ENCODE results near the gene FUT9.

The FUT9 gene

DNA sequence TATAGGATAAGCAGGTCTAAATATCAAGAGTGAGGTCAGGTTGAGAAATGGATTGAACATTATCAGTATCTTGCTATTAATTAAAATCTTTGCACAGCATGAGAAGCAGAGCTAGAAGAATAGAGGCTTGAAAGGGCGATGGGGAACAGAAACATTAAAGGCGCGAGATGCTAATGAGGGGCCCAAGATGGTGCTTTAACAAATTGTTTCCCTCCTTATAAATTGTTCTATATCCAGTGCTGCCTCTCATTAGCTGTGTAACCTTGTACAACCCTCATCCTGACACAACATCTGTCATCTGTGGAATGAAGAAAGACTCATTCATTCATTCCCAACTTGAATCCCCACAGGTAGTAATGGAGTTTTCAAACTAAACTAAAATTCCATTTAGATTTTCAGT is 57.8 kb downstream of the FUT9 start:
- no peak for DNase-seq (ENCODE audit: low read depth in 3 of 3)

DNA sequence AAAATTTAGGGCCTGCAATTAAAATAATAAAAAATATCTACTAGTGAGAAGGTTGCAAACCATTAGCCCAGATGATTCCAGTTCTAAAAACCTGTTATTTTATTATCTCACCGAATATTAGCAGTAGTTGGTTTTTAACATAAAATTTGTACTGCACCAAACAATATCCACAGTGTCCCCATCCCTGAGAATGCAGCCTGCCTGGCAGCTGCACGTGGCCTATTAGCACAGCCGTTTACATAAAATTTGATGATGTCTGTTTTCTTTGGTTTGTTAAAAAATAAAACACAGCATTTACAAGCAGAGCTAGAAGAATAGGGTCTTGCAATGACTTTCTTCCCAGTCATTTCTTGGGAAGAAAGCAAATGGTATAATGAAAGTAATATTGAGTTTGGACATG is 58.2 kb downstream of the FUT9 start:
- DNase-seq (ENCODE audit: low read depth in 3 of 3): no peak

DNA sequence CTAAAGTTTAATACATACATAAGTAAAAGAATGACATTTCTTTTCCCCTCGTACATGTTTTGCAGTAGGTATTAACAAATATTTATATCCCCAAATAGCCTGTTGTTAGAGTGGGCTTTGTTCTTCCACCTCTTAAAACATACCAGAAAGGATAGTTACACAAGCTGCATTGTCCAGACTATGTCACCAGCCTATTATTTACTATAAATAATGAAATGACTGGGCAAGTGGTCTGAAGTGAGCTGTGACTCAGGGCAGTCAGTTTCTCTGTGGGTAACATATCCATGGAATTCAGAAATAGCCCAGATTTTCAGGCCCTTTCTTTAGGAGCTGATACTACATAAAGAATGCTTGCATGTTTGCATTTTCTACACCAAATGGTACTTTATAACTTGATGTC is 60.1 kb downstream of the FUT9 start:
- DNase-seq (ENCODE audit: low read depth in 3 of 3): no peak

DNA sequence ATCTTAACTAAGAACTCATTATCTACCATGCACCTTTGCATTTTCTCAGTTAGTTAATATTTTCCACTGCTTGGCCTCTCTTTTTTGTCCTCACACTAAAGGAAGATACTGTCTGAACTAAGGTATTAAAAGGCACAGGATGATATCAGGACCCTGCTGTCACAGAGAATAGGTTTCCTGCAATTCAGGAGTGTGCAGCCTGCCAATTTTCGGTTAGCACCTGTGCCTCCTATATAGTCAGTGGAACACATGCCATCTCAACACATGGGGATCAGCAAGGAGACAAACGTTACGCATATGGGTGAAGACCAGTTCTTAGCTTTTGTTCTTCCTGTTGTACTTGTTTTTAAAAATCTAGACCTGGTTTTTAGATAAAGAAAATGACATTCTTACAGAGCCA is 71.0 kb downstream of the FUT9 start:
- DNase-seq (ENCODE audit: low read depth in 3 of 3): no peak

GRCh38 chr6:96089173-96089572 is 73.4 kb downstream of the FUT9 start:
- DNase-seq (ENCODE audit: low read depth in 3 of 3): no peak

GRCh38 chr6:96094077-96094476 is 78.3 kb downstream of the FUT9 start:
- no peak for DNase-seq (ENCODE audit: low read depth in 3 of 3)

- no peak for DNase-seq (ENCODE audit: low read depth in 3 of 3)
Measured at GRCh38 chr6:96099069-96099468, 83.3 kb downstream of the FUT9 start.

DNA sequence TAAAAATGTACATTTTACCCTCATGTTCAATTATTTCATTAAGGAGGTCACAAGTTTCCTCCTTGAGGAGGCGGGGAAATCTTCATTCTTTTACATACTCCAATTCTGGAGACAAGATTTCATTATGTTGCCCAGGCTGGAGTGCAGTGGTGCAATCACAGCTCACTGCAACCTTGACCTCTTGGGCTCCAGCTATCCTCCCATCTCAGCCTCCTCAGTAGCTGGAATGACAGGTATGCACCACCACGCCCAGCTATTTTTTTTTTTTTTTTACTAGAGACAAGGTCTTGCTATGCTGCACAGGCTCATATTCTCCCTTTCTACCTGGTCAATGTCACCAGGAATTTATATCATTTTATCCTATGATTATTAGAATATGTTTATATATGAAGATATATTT is 85.8 kb downstream of the FUT9 start:
- no peak for DNase-seq (ENCODE audit: low read depth in 3 of 3)

DNA sequence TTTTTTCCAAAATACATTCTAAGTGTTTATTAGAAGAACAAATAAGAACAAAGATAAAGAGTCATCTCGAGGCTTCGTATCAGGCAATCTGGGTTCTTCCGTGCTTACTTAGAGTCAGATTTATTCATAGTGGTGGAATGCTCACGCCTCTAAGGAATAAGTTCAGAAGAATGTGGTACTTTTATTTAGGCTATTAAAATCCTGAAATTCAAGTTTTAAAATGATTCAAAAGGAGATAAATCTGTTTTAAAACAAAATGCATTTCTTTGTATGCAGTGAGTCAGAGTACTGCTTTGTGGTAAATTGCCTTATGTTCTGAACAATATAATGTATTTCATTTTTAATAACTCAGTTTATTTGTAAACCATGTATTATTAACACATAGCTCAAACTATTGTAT is 89.1 kb downstream of the FUT9 start:
- DNase-seq (ENCODE audit: low read depth in 3 of 3): no peak

GRCh38 chr6:96110878-96111277 is 95.1 kb downstream of the FUT9 start:
- no peak for DNase-seq (ENCODE audit: low read depth in 3 of 3)

DNA sequence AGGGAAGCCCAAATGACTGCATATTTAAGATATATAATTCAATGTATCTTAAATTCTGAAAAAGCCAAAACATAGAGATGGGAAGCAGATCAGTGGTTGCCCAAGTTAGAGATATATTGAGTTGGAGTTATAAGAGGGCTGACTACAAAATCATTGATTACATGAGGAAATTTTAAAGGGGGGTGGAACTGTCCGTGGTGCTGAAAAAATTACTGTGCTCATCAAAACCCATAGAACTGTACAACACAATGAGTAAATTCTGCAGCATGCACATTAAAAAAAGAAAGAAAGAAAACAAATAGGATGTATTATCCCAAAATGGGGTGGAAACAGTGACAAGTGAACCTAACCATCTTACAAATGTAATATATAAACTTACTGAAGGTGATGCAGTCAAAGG is 100.9 kb downstream of the FUT9 start:
- DNase-seq (ENCODE audit: low read depth in 3 of 3): no peak

GRCh38 chr6:96124778-96125177 is 109.0 kb downstream of the FUT9 start:
- DNase-seq (ENCODE audit: low read depth in 3 of 3): no peak

DNA sequence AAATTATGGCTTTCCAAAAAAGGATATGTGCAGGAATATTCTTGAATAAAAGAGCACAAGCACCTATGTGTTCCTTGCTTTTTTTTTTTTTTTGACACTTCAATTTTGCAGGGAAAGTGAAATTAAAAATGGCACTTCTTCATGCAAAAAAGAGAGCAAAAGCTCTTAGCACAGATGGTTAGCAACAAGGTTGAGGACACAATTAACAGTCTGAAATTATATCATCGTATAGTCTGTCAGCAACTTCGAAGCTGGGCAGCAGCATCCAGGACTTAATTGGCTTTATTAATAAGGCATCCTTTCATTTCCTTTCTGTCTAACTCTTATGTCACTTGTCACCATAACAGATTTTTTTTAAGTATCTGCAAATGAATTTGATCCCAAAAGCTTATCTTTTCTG is 122.6 kb downstream of the FUT9 start:
- no peak for DNase-seq (ENCODE audit: low read depth in 3 of 3)

DNA sequence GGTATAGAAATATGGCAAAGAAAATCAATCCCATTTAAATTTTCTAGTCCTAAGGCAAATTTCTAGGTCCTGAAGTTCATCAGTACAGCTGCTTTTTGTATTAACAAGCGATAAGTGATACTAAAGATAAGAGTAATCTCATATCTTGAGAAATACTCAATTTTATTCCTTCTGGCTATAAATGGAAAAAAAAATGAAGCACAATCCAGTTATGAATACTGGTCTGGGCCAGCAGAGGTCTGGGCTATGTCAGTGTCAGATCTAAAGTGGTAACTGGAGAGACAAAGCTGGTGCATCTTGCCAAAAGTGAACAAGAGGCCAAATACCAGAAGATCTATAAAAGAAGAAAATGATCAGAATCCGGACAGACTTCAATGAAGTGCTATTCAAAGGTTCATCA is 126.4 kb downstream of the FUT9 start:
- no peak for DNase-seq (ENCODE audit: low read depth in 3 of 3)

- DNase-seq (ENCODE audit: low read depth in 3 of 3): no peak
Measured at GRCh38 chr6:96150431-96150830, 134.7 kb downstream of the FUT9 start.

GRCh38 chr6:96151707-96152106 is 135.9 kb downstream of the FUT9 start:
- DNase-seq (ENCODE audit: low read depth in 3 of 3): no peak

- DNase-seq (ENCODE audit: low read depth in 3 of 3): no peak
Measured at GRCh38 chr6:96152114-96152708, 136.4 kb downstream of the FUT9 start.

DNA sequence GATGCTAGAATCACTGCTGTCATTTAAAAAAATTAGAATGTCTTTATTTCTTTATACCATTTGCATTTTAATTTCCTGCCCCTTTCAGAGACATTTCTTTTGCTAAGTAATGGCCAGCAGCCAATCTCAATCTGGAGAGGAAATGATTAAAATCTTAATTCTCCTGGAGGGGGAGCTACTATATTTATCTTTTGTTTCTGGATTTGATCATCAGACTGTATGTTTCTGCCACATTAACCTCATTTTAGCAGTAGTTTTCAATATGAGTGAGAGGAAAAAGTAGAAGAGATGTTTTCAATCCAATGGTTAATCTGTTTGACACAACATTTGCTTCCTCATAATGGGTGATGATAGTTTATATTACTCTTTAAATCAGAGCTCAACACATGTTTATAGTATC is 138.0 kb downstream of the FUT9 start:
- no peak for DNase-seq (ENCODE audit: low read depth in 3 of 3)

DNA sequence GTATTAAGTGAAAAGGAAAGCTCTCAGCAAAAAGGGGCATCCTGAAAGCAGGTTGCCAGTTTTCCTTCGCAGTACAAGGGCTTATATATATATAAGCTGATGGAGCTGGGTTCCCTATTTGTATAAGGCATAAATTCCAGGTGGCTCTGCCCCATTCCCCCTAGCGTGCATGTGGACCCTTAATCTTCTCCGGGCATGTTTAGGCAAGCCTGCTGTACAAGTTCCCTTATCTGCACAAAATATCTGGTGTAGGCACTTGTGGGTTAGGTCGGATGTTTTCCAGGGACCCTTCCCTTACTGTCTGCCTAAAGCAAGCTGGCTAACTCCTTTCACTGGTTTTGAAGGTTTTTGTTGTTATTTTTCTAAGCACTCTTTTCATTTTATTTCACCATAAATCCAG is 140.7 kb downstream of the FUT9 start:
- no peak for DNase-seq (ENCODE audit: low read depth in 3 of 3)

- no peak for DNase-seq (ENCODE audit: low read depth in 3 of 3)
Measured at GRCh38 chr6:96157018-96157565, 141.3 kb downstream of the FUT9 start.

DNA sequence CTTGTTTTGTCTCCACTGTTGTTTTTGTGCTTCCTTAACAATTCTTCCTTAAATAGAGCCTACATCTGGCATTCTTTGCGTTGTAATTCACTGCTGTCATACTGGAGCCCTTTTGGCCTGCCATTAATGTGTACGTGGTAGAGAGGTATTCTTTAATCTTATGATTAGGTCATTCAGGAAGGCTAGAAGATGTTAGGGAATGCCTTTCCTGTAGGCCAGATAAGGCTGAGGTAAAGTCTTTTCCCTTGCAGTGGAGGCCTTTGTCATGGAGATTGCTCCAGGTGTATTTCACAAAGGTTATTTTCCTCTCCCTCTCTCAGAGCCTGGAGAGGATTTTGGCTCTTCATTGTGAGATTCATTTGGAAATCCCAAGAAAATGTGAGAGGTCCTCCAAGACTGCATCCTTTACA is 146.9 kb downstream of the FUT9 start:
- DNase-seq (ENCODE audit: low read depth in 3 of 3): no peak

DNA sequence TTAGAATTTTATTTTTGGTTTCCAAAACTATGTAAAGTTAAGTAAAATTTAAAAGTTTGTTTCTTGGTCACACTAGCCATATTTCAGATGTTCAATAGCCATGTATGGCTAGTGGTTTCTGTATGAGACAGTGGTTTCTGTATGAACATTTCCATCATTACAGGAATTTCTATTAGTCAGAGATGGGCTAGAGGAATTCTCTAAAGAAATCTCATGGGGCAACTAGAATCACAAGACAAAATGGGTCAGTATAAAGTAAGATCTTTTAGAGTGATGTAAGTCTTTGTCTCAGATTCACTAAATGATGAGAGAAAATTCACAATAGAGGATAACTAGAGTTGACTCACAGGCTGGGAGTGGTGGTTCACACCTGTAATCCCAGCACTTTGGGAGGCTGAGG is 149.0 kb downstream of the FUT9 start:
- DNase-seq (ENCODE audit: low read depth in 3 of 3): no peak

GRCh38 chr6:96171112-96171511 is 155.3 kb downstream of the FUT9 start:
- no peak for DNase-seq (ENCODE audit: low read depth in 3 of 3)

DNA sequence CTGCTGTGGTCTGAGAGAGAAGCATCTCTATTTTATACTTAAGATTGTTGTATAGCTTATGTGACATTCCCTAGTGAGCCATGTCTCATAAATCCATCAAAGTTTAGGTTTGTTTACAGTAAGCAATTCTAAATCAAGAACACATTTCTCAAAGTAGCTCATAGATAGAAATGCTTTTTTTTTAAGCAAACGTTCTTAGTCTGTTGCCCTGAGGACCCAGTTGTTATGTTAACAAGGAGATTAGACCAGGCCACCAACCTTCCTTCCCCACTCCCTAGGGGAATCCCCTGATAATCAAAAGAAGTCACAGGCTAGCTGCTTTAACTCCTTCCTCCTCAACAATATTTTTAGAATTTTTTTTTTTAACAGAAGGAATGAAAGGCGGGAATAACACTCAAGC is 169.0 kb downstream of the FUT9 start:
- no peak for DNase-seq (ENCODE audit: low read depth in 3 of 3)

Measured in stimulated activated CD4-positive, alpha-beta T cell treated with anti-CD3 and anti-CD28 coated beads, TNF-alpha, amount 100 ng/mL, for 24 hours (primary cell).